GM12878 (cell line): ENCODE data around the gene ADAM21.

Source experiments
- ETV6 ChIP-seq, 2 experiments: fragments of 450-650 bp in 1 of 2; IDR thresholded peaks in 1 of 2; conservative IDR thresholded peaks in 1 of 2; 2 replicates each; pipeline ENCODE4 v1.6.1; 2014; ENCODE audit warnings: antibody characterized with exemption in 1 of 2, borderline replicate concordance in 1 of 2, low read depth in 1 of 2, mild to moderate bottlenecking in 1 of 2, moderate library complexity in 1 of 2
- TF ChIP-seq, protein P1 (sequence below), 3 experiments: IDR thresholded peaks in 2 of 3; conservative IDR thresholded peaks in 1 of 3; 2 replicates each; pipeline ENCODE4 v1.5.1; 2011; ENCODE audit warnings: low read depth in 3 of 3, low read length in 3 of 3, mild to moderate bottlenecking in 3 of 3, control low read depth in 2 of 3, moderate library complexity in 2 of 3, inconsistent platforms in 1 of 3, mixed read lengths in 1 of 3; ENCODE audit not compliant: control insufficient read depth in 2 of 3, insufficient read depth in 1 of 3; ENCODE audit errors: extremely low read depth in 1 of 3
- TF ChIP-seq, protein P2 (sequence below): fragments of 450-650 bp; IDR thresholded peaks from 2 replicates; pipeline ENCODE4 v1.6.1; 2017; ENCODE audit warnings: mild to moderate bottlenecking

DNA sequence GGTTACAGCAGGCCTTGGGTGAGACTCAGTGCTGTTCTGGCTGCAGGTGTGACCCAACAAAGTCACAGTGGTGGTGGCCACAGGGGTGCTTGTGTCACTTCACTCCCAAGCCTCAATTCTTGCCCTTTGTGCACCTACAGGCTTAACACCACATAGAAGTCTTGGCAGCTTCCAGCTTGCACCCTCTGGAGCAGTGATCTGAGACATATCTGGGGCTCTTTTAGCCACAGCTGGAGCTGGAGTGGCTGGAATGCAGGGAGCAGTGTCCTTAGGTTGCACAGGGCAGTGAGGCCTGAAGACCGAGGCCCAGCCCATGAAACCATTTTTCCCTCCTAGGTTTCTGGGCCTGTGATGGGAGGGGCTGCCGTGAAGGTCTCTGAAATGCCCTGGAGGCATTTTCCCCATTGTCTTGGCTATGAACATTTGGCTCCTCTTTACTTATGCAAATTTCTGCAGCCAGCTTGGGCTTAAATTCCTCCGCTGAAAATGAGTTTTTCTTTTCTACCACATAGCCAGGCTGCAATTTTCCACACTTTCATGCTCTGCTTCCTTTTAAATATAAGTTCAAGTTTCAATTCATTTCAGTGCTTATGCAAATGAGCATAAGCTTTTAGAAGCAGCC, 37.7 kb downstream of the ADAM21 start:
- TF ChIP-seq, protein P1, sequence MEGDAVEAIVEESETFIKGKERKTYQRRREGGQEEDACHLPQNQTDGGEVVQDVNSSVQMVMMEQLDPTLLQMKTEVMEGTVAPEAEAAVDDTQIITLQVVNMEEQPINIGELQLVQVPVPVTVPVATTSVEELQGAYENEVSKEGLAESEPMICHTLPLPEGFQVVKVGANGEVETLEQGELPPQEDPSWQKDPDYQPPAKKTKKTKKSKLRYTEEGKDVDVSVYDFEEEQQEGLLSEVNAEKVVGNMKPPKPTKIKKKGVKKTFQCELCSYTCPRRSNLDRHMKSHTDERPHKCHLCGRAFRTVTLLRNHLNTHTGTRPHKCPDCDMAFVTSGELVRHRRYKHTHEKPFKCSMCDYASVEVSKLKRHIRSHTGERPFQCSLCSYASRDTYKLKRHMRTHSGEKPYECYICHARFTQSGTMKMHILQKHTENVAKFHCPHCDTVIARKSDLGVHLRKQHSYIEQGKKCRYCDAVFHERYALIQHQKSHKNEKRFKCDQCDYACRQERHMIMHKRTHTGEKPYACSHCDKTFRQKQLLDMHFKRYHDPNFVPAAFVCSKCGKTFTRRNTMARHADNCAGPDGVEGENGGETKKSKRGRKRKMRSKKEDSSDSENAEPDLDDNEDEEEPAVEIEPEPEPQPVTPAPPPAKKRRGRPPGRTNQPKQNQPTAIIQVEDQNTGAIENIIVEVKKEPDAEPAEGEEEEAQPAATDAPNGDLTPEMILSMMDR (IDR thresholded peaks at IDR 0.05 in 2 of 3, conservative IDR thresholded peaks at IDR 0.05 in 1 of 3; ENCODE audit: control insufficient read depth in 2 of 3, extremely low read depth in 1 of 3, insufficient read depth in 1 of 3, low read depth in 3 of 3, low read length in 3 of 3) = no peak
- TF ChIP-seq, protein P2, sequence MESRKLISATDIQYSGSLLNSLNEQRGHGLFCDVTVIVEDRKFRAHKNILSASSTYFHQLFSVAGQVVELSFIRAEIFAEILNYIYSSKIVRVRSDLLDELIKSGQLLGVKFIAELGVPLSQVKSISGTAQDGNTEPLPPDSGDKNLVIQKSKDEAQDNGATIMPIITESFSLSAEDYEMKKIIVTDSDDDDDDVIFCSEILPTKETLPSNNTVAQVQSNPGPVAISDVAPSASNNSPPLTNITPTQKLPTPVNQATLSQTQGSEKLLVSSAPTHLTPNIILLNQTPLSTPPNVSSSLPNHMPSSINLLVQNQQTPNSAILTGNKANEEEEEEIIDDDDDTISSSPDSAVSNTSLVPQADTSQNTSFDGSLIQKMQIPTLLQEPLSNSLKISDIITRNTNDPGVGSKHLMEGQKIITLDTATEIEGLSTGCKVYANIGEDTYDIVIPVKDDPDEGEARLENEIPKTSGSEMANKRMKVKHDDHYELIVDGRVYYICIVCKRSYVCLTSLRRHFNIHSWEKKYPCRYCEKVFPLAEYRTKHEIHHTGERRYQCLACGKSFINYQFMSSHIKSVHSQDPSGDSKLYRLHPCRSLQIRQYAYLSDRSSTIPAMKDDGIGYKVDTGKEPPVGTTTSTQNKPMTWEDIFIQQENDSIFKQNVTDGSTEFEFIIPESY = no peak
- no peak for TF ChIP-seq ETV6 (conservative IDR thresholded peaks at IDR 0.05 in 1 of 2, IDR thresholded peaks at IDR 0.05 in 1 of 2; ENCODE audit: borderline replicate concordance in 1 of 2, low read depth in 1 of 2)
